Endothelial cell of umbilical vein (primary cell): ENCODE measurements around the gene TMEM127. TPM values are rescaled to one million over a fixed set of nuclear protein-coding genes. Genes with fewer than 3 reads are reported as not detected.

ENCODE experiments used
- BruUV-seq: library from RNA; stranded (reverse); fragments of 400-500 nt; replicated peaks from 2 replicates; lab custom pipeline; 2021; lab: Mats Ljungman, UMichigan
- CTCF ChIA-PET: fragments of 300-600, 350-600 bp; sonication (Branson Sonifier 250); formaldehyde crosslinking; loops from one replicate; lab custom pipeline; 2021; ENCODE audit warnings: antibody characterized with exemption, inconsistent platforms; lab: Charles Lee
- POLR2A ChIA-PET: fragments of 300-600, 350-600 bp; sonication (Branson Sonifier 250); formaldehyde crosslinking; loops from one replicate; lab custom pipeline; 2021; ENCODE audit warnings: antibody characterized with exemption, inconsistent platforms; lab: Charles Lee
- DNase-seq: peaks from one replicate; pipeline ENCODE4 v3.0.0-alpha.2; 2011; ENCODE audit warnings: low read depth, low spot score
- FAIRE-seq: peaks from 2 replicates; lab custom pipeline; 2011; peaks lifted over from hg19 to GRCh38; lab: Jason Lieb, UNC
- H2AFZ ChIP-seq: 2 replicates; pipeline ENCODE4 v1.6.0; 2012; ENCODE audit warnings: low read depth, low read length, control low read depth, inconsistent platforms
- H3K27ac ChIP-seq: 2 replicates; pipeline ENCODE4 v1.5.1; 2011; ENCODE audit warnings: low read depth, mild to moderate bottlenecking, control low read depth, low read length, moderate library complexity; ENCODE audit not compliant: insufficient read depth
- H3K27me3 ChIP-seq, 2 experiments: 2 replicates each; pipeline versions ENCODE4 v1.6.0 to v1.6.1; 2011; ENCODE audit warnings: low read length in 2 of 2, mixed read lengths in 1 of 2; ENCODE audit not compliant: control insufficient read depth in 2 of 2, insufficient read depth in 2 of 2
- H3K36me3 ChIP-seq, 2 experiments: 2 replicates in 1 of 2; 3 replicates in 1 of 2; pipeline ENCODE4 v1.5.1; 2011; ENCODE audit warnings: low read length in 2 of 2, mild to moderate bottlenecking in 1 of 2, moderate library complexity in 1 of 2; ENCODE audit not compliant: control insufficient read depth in 2 of 2, insufficient read depth in 2 of 2; ENCODE audit errors: extremely low read depth in 1 of 2
- H3K4me1 ChIP-seq: 3 replicates; pipeline ENCODE4 v1.5.1; 2011; ENCODE audit warnings: mild to moderate bottlenecking, low read length; ENCODE audit not compliant: control insufficient read depth, insufficient read depth; ENCODE audit errors: extremely low read depth
- H3K4me2 ChIP-seq: 2 replicates; pipeline ENCODE4 v1.6.1; 2011; ENCODE audit warnings: low read length, control low read depth, mixed read lengths; ENCODE audit not compliant: insufficient read depth
- H3K4me3 ChIP-seq, 3 experiments: fragments of 200-600 bp in 1 of 3; sonication (generic), shearing (Covaris generic) in 1 of 3; replicated peaks in 1 of 3; 2 replicates each; pipeline ENCODE4 v1.5.1; 2011 to 2016; ENCODE audit warnings: control low read depth in 3 of 3, low read length in 3 of 3, mild to moderate bottlenecking in 2 of 3, inconsistent platforms in 1 of 3, low read depth in 1 of 3, moderate library complexity in 1 of 3; ENCODE audit not compliant: insufficient read depth in 1 of 3
- H3K79me2 ChIP-seq: 2 replicates; pipeline ENCODE4 v1.6.0; 2012; ENCODE audit warnings: low read length, inconsistent platforms; ENCODE audit not compliant: control insufficient read depth, insufficient read depth
- H3K9ac ChIP-seq: replicated peaks from 2 replicates; pipeline ENCODE3; 2011; ENCODE audit warnings: low read length, control low read depth; ENCODE audit not compliant: insufficient read depth; ENCODE audit errors: extremely low read depth
- H3K9me1 ChIP-seq: replicated peaks from 3 replicates; pipeline ENCODE4 v1.6.0; 2011; ENCODE audit warnings: mild to moderate bottlenecking, low read length; ENCODE audit not compliant: control insufficient read depth, insufficient read depth; ENCODE audit errors: extremely low read depth
- H3K9me3 ChIP-seq: replicated peaks from 2 replicates; pipeline ENCODE4 v1.5.1; 2012; ENCODE audit warnings: low read length, inconsistent platforms; ENCODE audit not compliant: control insufficient read depth, insufficient read depth
- H4K20me1 ChIP-seq: replicated peaks from 2 replicates; pipeline ENCODE3; 2011; ENCODE audit warnings: mild to moderate bottlenecking, low read length; ENCODE audit not compliant: control insufficient read depth, insufficient read depth; ENCODE audit errors: extremely low read depth
- EZH2 ChIP-seq: IDR thresholded peaks from 2 replicates; pipeline ENCODE4 v1.6.1; 2012; ENCODE audit warnings: borderline replicate concordance, low read depth, mild to moderate bottlenecking, moderate library complexity, low read length, inconsistent platforms; ENCODE audit not compliant: severe bottlenecking
- FOS ChIP-seq: IDR thresholded peaks from 2 replicates; pipeline ENCODE4 v1.6.1; 2011; ENCODE audit warnings: mild to moderate bottlenecking, low read length, moderate library complexity, borderline replicate concordance; ENCODE audit not compliant: insufficient read depth
- GATA2 ChIP-seq: IDR thresholded peaks from 2 replicates; pipeline ENCODE4 v1.7.0; 2011; ENCODE audit warnings: low read depth, mild to moderate bottlenecking, moderate library complexity, mixed read lengths, low read length; ENCODE audit not compliant: insufficient read length, insufficient read depth
- JUN ChIP-seq: IDR thresholded peaks from 2 replicates; pipeline ENCODE4 v1.6.1; 2011; ENCODE audit warnings: borderline replicate concordance, low read depth; ENCODE audit not compliant: insufficient read length, insufficient read depth
- MYC ChIP-seq: IDR thresholded peaks from one replicate; pipeline ENCODE4 v1.6.1; 2011; ENCODE audit warnings: mild to moderate bottlenecking, low read depth, low read length
- POLR2A ChIP-seq: IDR thresholded peaks from 2 replicates; pipeline ENCODE4 v1.6.1; 2012; ENCODE audit warnings: low read depth, mild to moderate bottlenecking, control low read depth, low read length
- POLR2AphosphoS5 ChIP-seq: IDR thresholded peaks from 2 replicates; pipeline ENCODE4 v1.6.1; 2012; ENCODE audit warnings: low read depth, mild to moderate bottlenecking, control low read depth, low read length, moderate library complexity; ENCODE audit not compliant: insufficient read depth
- dilution Hi-C: fragments of 300-500 bp; cut with MboI; formaldehyde crosslinking; loops from one replicate; pipeline ENCODE4 v1.15.0; 2019; ENCODE audit warnings: low sequenced_read_pairs; ENCODE audit not compliant: extremely low pct_ligation_motif_present
- intact Hi-C: fragments of 100-400 bp; cut with micrococcal nuclease; formaldehyde crosslinking; loops from one replicate; pipeline ENCODE4 v1.10.0; 2022
- polyA plus RNA-seq, 4 experiments: library from polyadenylated mRNA; depleted of rRNA in 3 of 4; stranded (reverse) in 3 of 4; unstranded in 1 of 4; fragments of >200 nt; gene quantifications; 2 replicates each; pipeline versions ENCODE4 v1.2.1 to v1.2.3, GENCODE V29; 2011 to 2012; ENCODE audit warnings: missing spikeins in 1 of 4
- total RNA-seq: library from RNA; stranded (reverse); gene quantifications from 2 replicates; pipeline ENCODE4 v1.2.3, GENCODE V29; 2021
- TF ChIP-seq, protein P1 (sequence below), 2 donors: IDR thresholded peaks; 1 replicate in 1 of 2; 2 replicates in 1 of 2; pipeline ENCODE4 v1.5.1; 2011; ENCODE audit warnings: low read length in 2 of 2, mild to moderate bottlenecking in 2 of 2, moderate library complexity in 2 of 2, control low read depth in 1 of 2, inconsistent platforms in 1 of 2, low read depth in 1 of 2; ENCODE audit not compliant: insufficient read depth in 1 of 2; ENCODE audit errors: extremely low read depth in 1 of 2
- TF ChIP-seq, protein P2 (sequence below): IDR thresholded peaks from 2 replicates; pipeline ENCODE4 v1.6.1; 2011; ENCODE audit not compliant: insufficient read depth, insufficient read length

TMEM127 gene
- total and polyA plus RNA-seq, 2 donors (not counting 3 experiments of a cell fraction or from before 2014, with no cell fraction given), result 48.4 to 75.7 TPM

DNA sequence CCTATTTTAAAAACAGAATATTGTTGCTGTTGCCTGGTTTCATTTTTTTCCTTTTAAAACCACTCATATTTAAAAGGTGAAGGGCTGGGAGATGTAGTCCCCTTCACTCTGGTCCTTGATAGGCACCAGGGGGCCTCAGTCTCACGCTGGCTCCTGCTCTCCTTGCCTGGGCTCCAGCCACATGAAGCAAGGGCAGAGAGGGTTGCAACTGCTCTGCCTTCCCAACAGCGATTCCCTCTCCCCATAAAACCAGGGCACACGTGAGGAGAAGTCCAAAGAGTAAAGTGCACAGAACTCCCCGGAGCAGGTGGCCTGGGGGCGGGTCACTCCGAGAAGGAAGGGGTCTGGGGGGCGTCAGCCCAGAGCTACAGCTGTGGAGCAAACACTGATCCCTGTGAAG, 12.8 kb downstream of the TMEM127 start:
- no peak overlapping the region for H3K4me3 ChIP-seq
- H3K27me3 ChIP-seq, result no peaks in the 10 kb centered on the region
- ChIA-PET POLR2A (no interaction called here), CTCF (interaction anchor here (1.7 to 3.2 kb wide), 3 partner anchors 8 to 13 kb away, joined by 5 to 16 read pairs (median 10); partner anchors contain the start of gene CIAO1)
- no peaks in the 10 kb centered on the region for H4K20me1 ChIP-seq
- no peak for TF ChIP-seq POLR2A
- no peak for TF ChIP-seq MYC
- no peak for TF ChIP-seq POLR2AphosphoS5
- no peak for TF ChIP-seq GATA2
- no peak for TF ChIP-seq JUN
- TF ChIP-seq, protein P1, sequence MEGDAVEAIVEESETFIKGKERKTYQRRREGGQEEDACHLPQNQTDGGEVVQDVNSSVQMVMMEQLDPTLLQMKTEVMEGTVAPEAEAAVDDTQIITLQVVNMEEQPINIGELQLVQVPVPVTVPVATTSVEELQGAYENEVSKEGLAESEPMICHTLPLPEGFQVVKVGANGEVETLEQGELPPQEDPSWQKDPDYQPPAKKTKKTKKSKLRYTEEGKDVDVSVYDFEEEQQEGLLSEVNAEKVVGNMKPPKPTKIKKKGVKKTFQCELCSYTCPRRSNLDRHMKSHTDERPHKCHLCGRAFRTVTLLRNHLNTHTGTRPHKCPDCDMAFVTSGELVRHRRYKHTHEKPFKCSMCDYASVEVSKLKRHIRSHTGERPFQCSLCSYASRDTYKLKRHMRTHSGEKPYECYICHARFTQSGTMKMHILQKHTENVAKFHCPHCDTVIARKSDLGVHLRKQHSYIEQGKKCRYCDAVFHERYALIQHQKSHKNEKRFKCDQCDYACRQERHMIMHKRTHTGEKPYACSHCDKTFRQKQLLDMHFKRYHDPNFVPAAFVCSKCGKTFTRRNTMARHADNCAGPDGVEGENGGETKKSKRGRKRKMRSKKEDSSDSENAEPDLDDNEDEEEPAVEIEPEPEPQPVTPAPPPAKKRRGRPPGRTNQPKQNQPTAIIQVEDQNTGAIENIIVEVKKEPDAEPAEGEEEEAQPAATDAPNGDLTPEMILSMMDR (IDR thresholded peaks at IDR 0.05; ENCODE audit: extremely low read depth in 1 of 2, insufficient read depth in 1 of 2, low read depth in 1 of 2, low read length in 2 of 2), result no peak
- TF ChIP-seq, protein P2, sequence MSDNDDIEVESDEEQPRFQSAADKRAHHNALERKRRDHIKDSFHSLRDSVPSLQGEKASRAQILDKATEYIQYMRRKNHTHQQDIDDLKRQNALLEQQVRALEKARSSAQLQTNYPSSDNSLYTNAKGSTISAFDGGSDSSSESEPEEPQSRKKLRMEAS, result no peak
- TF ChIP-seq EZH2, result no peak
- TF ChIP-seq FOS, result no peak
- no peaks in the 10 kb centered on the region for H3K9me3 ChIP-seq
- H3K4me2 ChIP-seq, result no peak overlapping the region
- H3K9ac ChIP-seq, result no peak overlapping the region
- DNase-seq (no peak), FAIRE-seq (no peak)
- H3K27ac ChIP-seq, result no peak overlapping the region
- peaks cover 5 to 14% of the 10 kb centered on the region in 2 experiments for H3K36me3 ChIP-seq
- H3K9me1 ChIP-seq, result no peaks in the 10 kb centered on the region
- peaks cover 38% of the 10 kb centered on the region for H3K4me1 ChIP-seq
- peaks cover 8% of the 10 kb centered on the region for H3K79me2 ChIP-seq
- BruUV-seq, result no TSS peak
- H2AFZ ChIP-seq, result no peak overlapping the region
- intact Hi-C loops (no loop called here), dilution Hi-C loops (no loop called here)
